ENCODE data around the gene MAP3K20. TPM values are rescaled to one million over a fixed set of nuclear protein-coding genes. Genes with fewer than 3 reads are reported as not detected.

MAP3K20 gene
- total and polyA plus RNA-seq, 7 donors, result 41.8 to 533 (median 366) TPM

GRCh38 chr2:173286153-173286809 is 210.6 kb downstream of the MAP3K20 start:
- H3K36me3 ChIP-seq (ENCODE audit: insufficient read depth in 1 of 2, low read depth in 1 of 2), result no peaks in the 10 kb centered on the region
- TF ChIP-seq, protein P1, sequence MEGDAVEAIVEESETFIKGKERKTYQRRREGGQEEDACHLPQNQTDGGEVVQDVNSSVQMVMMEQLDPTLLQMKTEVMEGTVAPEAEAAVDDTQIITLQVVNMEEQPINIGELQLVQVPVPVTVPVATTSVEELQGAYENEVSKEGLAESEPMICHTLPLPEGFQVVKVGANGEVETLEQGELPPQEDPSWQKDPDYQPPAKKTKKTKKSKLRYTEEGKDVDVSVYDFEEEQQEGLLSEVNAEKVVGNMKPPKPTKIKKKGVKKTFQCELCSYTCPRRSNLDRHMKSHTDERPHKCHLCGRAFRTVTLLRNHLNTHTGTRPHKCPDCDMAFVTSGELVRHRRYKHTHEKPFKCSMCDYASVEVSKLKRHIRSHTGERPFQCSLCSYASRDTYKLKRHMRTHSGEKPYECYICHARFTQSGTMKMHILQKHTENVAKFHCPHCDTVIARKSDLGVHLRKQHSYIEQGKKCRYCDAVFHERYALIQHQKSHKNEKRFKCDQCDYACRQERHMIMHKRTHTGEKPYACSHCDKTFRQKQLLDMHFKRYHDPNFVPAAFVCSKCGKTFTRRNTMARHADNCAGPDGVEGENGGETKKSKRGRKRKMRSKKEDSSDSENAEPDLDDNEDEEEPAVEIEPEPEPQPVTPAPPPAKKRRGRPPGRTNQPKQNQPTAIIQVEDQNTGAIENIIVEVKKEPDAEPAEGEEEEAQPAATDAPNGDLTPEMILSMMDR (IDR thresholded peaks at IDR 0.05), result no peak
- WGBS, 3 donors, result 77 to 79% (median 78%) methylated on average over 7 of the region's 7 CpGs

DNA sequence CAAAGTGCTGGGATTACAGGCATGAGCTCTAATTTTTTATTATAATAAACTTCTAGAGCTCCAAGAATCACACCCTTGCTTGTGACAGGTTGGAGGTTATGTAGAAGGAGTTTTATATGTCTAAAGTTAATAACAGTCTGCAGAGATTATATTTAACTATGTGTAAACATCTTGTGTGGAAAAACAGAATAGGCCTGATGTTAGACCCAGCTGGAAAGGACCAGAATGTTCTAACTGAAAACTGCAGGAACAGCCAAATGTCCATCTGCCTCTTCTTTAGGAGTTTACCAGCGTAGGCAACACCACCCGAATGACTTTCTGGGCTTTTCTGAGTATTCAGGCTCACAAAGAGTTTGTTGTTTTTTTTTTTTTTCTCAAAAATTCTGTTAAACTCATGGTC is 211.9 kb downstream of the MAP3K20 start:
- TF ChIP-seq, protein P1 (IDR thresholded peaks at IDR 0.05), result no peak
- no peak for DNase-seq
- H3K4me3 ChIP-seq, result no peak overlapping the region
- WGBS, 3 donors, result 63 to 81% (median 67%) methylated on average over 2 of the region's 2 CpGs
- no peaks in the 10 kb centered on the region for H3K4me1 ChIP-seq
- no peak overlapping the region for H3K27ac ChIP-seq
- no peaks in the 10 kb centered on the region for H3K27me3 ChIP-seq (ENCODE audit: insufficient read depth in 3 of 3, low read length in 2 of 3)
- no peaks in the 10 kb centered on the region for H3K36me3 ChIP-seq (ENCODE audit: insufficient read depth in 1 of 2, low read depth in 1 of 2)
- no peaks in the 10 kb centered on the region for H3K9me3 ChIP-seq
- ATAC-seq, result no peak
- intact Hi-C loops (cut with DNase I), result no loop called here

More at GRCh38 chr2:173286153-173286809, 210.6 kb downstream of the MAP3K20 start:
- Histone ChIP-seq H3K4me1 (no peaks in the 10 kb centered on the region), H3K27ac (no peak overlapping the region), H3K27me3 (ENCODE audit: insufficient read depth in 3 of 3, low read length in 2 of 3) (no peaks in the 10 kb centered on the region), H3K4me3 (no peak overlapping the region), H3K9me3 (no peaks in the 10 kb centered on the region)
- intact Hi-C loops (cut with DNase I), result no loop called here
- ATAC-seq (no peak), DNase-seq (no peak)

DNA sequence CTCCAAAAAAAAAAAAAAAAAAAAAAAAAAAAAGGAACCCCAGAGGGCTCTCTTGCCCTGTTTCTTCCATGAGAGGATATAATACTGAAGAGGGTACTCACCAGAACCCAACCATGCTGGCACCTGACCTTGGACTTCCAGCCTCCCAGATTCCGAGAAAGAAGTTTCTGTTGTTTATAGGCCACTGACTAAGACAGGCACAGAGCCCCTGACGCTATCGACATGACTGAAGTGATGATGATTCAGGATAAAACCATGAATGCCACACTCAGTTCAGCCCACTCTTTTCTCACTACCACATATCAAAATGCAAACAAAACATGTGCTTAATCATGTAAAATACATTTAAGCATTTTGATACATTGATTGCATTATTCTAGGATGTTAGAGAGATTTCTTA is 212.9 kb downstream of the MAP3K20 start:
- Histone ChIP-seq H3K27ac (no peak overlapping the region), H3K4me1 (no peaks in the 10 kb centered on the region), H3K27me3 (ENCODE audit: insufficient read depth in 3 of 3, low read length in 2 of 3) (no peaks in the 10 kb centered on the region), H3K36me3 (ENCODE audit: insufficient read depth in 1 of 2, low read depth in 1 of 2) (no peaks in the 10 kb centered on the region), H3K9me3 (no peaks in the 10 kb centered on the region), H3K4me3 (no peak overlapping the region)
- 86 to 97% (median 90%) methylated on average over 3 of the region's 3 CpGs for WGBS, 3 donors
- intact Hi-C loops (cut with DNase I), result no loop called here
- ATAC-seq, result no peak
- no peak for DNase-seq
- TF ChIP-seq, protein P1 (IDR thresholded peaks at IDR 0.05), result no peak

DNA sequence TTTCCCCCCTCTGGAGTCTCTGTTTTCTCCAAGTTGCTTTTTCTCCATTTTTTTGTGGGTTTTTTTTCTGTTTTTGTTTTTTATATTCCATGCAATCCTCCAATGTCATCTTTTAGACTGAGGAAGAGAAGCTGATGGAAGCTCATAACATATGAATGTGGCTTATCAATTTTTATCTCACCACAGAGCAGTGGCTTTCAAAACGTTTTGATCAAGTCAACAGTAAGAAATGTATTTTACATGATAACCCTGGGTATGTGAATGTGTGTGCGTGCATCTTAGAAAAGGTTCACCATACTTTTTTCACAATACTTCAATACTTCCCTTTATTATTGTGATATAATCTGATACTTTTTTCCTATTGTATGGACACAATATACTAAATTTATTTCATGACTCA is 214.4 kb downstream of the MAP3K20 start:
- ATAC-seq, result no peak
- Histone ChIP-seq H3K27me3 (ENCODE audit: insufficient read depth in 3 of 3, low read length in 2 of 3) (no peaks in the 10 kb centered on the region), H3K27ac (no peak overlapping the region), H3K36me3 (ENCODE audit: insufficient read depth in 1 of 2, low read depth in 1 of 2) (no peaks in the 10 kb centered on the region), H3K9me3 (no peaks in the 10 kb centered on the region), H3K4me3 (no peak overlapping the region), H3K4me1 (no peaks in the 10 kb centered on the region)
- intact Hi-C loops (cut with DNase I), result no loop called here
- WGBS, 3 donors, result 75 to 80% (median 77%) methylated on average over 2 of the region's 2 CpGs
- TF ChIP-seq, protein P1 (IDR thresholded peaks at IDR 0.05), result no peak
- no peak for DNase-seq

DNA sequence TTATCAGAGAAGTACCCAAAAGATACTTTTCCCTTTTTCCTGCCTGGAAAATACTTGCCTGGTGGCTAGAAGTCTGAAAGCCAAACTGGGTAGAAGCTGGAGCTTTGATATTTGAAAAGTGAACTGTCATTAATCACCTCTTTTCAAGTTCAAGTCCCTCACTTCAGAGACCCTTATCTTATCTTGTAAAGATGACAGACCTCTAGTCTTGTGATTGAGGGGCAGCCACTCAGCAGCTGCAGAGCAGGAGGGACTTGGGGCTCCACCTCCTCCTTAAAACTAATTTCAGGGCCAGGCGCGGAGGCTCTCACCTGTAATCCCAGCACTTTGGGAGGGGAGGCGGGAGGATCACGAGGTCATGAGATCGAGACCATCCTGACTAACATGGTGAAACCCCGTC is 214.9 kb downstream of the MAP3K20 start:
- WGBS, 3 donors, result 90 to 97% (median 96%) methylated on average over 6 of the region's 6 CpGs
- TF ChIP-seq, protein P1 (IDR thresholded peaks at IDR 0.05), result no peak
- Histone ChIP-seq H3K27me3 (ENCODE audit: insufficient read depth in 3 of 3, low read length in 2 of 3) (no peaks in the 10 kb centered on the region), H3K36me3 (ENCODE audit: insufficient read depth in 1 of 2, low read depth in 1 of 2) (no peaks in the 10 kb centered on the region), H3K9me3 (no peaks in the 10 kb centered on the region), H3K27ac (no peak overlapping the region), H3K4me1 (no peaks in the 10 kb centered on the region), H3K4me3 (no peak overlapping the region)
- ATAC-seq, result no peak
- DNase-seq, result no peak
- intact Hi-C loops (cut with DNase I), result no loop called here
